Measurements from ENCODE around the gene SLC23A1.
"Not testable (repeated sequence)": the region's sequence is repeated elsewhere in the genome, so short reads cannot be mapped to it uniquely, and the experiment has no call there.

Gene SLC23A1

GRCh38 chr5:139363937-139364336, 19.2 kb downstream of the SLC23A1 start:
- DNase-seq, result no peak

GRCh38 chr5:139361835-139362429, 21.2 kb downstream of the SLC23A1 start:
- DNase-seq, result no peak

- no peak for DNase-seq
Observed at GRCh38 chr5:139360384-139360783, 22.7 kb downstream of the SLC23A1 start.

GRCh38 chr5:139358064-139358463, 25.0 kb downstream of the SLC23A1 start:
- DNase-seq, result no peak

GRCh38 chr5:139355900-139356299, 27.2 kb downstream of the SLC23A1 start:
- DNase-seq, result not testable (repeated sequence)

GRCh38 chr5:139354186-139354585, 28.9 kb downstream of the SLC23A1 start:
- no peak for DNase-seq

- not testable (repeated sequence) for DNase-seq
Observed at GRCh38 chr5:139347863-139348262, 35.2 kb downstream of the SLC23A1 start.

GRCh38 chr5:139345442-139345841, 37.7 kb downstream of the SLC23A1 start:
- not testable (repeated sequence) for DNase-seq

GRCh38 chr5:139344177-139344576, 38.9 kb downstream of the SLC23A1 start:
- DNase-seq, result no peak

GRCh38 chr5:139343476-139343875, 39.6 kb downstream of the SLC23A1 start:
- no peak for DNase-seq

- DNase-seq, result peak; percentile 74
Observed at GRCh38 chr5:139342423-139342723, 40.7 kb downstream of the SLC23A1 start.

- peak; percentile 97 for DNase-seq
Observed at GRCh38 chr5:139341689-139342422, 41.2 kb downstream of the SLC23A1 start, which contains the start of gene PAIP2. Gene PAIP2 (plus strand): TSS chr5:139341854. CDS start chr5:139363785, 21,931 bp downstream.

GRCh38 chr5:139341187-139341688, 41.9 kb downstream of the SLC23A1 start:
- DNase-seq, result no peak

GRCh38 chr5:139340051-139340450, 43.0 kb downstream of the SLC23A1 start:
- DNase-seq, result no peak

- DNase-seq, result no peak
Observed at GRCh38 chr5:139335811-139336210, 47.3 kb downstream of the SLC23A1 start.

Measured in activated gamma-delta T cell treated with Interleukin-2 at 50 U/mL for 16 hours (primary cell).